GM19372 (cell line): ENCODE results near the gene F11.
"Not testable (repeated sequence)": the region's sequence is repeated elsewhere in the genome, so short reads cannot be mapped to it uniquely, and the experiment has no call there.

Experiments
- ATAC-seq: cut with Tn5 transposase; IDR thresholded peaks from one replicate; pipeline ENCODE4 v1.9.1; 2021; ENCODE audit warnings: mild to moderate bottlenecking, low read depth, moderate library complexity; ENCODE audit not compliant: unreplicated experiment

The F11 gene

GRCh38 chr4:186297013-186297645, 31.1 kb downstream of the F11 start:
- ATAC-seq, result no peak

DNA sequence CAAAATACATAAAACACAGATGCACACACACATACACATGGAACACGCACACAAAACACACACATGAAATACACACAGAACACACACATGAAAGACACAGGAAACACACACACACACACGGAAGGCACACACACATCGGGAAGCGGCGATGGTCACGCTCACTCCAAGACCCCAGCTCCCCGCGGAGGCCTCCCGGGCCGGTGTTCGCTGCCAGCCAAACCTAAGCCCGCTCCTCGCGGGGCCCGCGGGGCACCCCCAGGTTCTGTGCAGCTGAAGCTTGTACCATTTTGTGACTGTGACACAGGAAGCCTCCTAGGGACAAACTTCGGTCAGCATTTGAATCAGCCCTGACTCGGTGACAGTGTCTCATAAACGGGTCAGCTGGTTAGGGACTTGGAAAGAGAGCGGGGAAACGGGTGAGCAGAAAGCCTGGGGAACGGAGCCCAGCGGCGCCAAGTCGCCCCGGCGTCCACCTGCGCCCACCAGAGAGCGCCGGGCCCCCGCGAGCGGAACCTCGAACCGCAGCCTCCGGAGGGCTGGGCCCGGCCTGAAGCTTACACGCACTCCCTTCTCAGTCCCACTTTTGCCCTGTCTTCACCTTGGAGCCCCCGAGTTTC, 32.1 kb downstream of the F11 start:
- ATAC-seq, result no peak

- ATAC-seq, result no peak
These were observed 33.3 kb downstream of the F11 start for GRCh38 chr4:186299291-186299690.

GRCh38 chr4:186300659-186301390, 34.8 kb downstream of the F11 start:
- no peak for ATAC-seq

DNA sequence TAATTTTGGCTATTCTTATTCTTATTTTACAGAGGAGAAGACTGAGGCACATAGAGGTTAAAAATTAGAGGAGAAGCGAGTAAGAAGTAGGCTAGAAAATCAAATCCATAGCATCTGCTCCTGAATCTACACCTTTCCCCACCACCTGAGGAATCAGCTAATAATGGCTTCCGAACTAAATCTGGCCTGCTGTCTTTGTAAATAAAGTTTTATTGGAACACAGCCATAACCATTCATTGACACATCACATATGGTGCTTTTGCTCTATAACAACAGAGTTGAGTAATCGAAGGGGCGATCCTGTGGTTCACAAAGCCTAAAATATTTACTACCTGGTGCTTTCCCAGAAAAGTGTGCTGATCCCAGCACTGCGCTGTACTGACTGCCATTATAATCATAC, 38.2 kb downstream of the F11 start:
- ATAC-seq, result no peak

DNA sequence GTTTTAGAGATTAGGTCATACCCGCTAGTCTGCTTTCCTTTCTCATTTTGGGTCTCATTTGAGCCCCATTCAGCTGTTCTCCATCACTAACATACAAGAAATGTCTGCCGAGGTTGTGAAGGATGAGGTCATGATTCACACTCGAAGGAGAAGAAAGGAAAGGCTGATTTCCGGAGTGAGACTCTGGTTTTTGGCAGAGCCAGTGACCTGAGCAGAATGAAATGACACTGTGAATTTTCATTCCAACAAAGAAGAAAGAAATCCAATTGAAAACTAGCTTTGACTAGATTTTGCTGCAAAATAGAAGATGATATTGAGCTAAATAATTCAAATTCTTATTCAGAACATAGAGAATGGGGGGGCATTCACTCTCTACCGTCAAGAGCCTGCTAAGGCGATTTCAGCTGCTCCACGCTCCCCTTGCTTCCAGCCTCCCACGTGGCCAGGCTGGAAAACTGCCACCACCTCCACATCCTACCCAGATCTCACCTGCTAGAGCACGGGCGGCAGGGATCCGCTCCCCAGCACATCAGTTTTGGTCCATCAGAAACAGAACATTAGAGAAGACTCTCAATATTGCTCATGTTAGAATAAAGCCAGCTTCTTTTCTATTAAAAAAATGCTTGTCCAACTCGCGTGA, 39.0 kb downstream of the F11 start:
- ATAC-seq, result no peak

DNA sequence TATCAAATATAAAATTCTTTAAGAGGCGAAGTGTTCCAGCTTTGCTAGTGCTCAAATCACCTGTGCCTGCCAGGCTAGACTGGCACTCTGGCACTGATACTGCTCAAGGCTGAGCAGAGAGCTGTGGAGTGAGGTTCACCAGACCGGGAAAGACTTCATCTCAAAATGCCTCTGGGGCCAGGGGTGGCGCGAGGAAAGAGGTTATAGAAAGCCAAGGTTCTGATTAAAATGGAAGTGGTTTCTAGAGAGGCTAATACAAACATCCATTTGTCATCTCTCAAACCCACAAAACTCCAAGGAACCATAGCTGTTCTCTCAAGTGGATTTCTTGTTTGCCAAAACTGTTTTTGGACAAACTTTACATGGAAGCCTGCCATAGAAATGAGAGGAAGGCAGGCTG, 41.5 kb downstream of the F11 start:
- no peak for ATAC-seq

DNA sequence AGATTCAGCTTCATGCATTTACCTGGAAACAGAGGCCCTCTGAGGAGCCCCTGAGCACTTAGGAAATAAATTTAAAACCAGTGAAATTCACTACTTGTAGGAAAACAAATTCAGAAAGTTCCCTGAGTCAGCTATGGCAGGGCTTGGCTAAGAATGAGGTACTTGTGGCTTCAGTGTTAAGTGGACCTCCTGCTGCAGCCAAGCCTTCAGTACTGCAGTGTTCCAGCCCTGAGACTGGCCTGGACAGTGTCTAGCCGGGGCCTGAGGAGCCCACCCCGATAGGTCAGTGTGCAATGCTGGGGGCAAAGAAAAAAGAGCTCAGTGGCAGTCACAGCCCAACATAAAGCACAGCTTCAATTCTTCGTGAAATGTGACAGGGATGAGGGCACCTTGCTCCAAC, 41.9 kb downstream of the F11 start:
- no peak for ATAC-seq

GRCh38 chr4:186318481-186318880, 52.5 kb downstream of the F11 start:
- no peak for ATAC-seq

DNA sequence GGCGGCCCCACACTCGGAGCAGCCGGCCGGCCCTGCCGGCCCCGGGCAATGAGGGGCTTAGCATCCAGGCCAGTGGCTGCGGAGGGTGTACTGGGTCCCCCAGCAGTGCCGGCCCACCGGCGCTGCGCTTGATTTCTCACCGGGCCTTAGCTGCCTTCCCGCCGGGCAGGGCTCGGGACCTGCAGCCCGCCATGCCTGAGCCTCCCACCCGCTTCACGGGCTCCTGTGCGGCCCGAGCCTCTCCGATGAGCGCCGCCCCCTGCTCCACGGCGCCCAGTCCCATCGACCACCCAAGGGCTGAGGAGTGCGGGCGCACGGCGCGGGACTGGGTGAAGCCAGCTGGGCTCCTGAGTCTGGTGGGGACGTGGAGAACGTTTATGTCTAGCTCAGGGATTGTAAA, 58.7 kb downstream of the F11 start:
- ATAC-seq, result not testable (repeated sequence)

- no peak for ATAC-seq
These were observed 60.4 kb downstream of the F11 start for GRCh38 chr4:186326391-186326790.

DNA sequence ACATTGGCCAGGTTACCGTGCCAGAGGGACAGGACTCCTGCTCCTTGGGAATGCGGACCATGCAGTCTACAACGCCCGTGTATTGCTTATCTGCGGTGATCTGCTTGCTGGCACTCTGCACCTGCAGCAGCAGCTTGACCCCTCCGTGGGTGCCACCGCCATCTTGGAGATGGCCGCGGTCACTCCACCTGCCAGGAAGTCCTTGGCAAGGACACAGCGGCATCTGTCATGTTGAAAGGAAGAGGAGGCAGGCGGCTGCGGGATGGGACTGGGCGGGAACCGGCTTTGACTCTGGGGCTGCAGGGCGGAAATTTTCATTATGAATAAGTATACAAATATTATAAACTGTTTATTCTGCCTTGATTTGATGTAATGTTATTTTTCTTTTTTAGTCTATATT, 63.4 kb downstream of the F11 start:
- no peak for ATAC-seq

DNA sequence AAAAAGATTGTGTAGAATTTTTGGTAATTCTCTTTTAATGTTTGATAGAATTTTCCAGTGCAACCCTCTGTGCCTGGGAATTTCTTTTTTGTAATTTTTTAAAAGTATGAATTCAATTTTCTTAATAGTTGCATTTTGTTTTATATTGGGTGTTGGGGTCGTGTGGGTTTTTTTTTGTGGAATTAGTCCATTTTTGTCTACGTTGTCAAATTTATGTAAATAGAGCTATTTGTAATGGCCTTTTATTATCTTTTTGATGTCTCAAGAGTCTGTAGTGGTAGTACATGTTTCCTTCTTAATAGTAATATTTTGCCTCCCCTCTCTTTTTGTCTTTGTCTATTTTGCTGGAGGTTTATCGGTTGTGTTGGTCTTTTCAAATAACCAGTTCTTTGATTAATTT, 64.4 kb downstream of the F11 start:
- ATAC-seq, result no peak

DNA sequence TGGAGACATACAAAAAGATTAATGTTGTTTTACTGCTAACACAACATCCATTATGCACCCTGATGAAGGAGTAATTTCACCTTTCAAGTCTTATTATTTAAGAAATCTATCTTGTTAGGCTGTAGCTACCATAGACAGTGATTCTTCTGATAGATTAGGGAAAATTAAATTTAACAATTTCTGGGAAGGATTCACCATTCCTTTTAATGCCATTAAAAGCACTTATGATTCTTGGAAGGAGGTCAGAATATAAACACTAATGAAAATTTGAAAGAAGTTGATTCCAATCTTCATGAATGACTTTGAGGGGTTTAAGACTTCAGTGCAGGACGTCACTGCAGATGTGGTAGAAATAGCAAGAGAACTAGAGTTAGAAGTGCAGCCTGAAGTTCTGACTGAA, 69.8 kb downstream of the F11 start:
- no peak for ATAC-seq
